Measurements from ENCODE around the gene IGFBP5.

Gene IGFBP5

GRCh38 chr2:216664593-216665034 lies 30.7 kb downstream of the IGFBP5 start:
- no peak overlapping the region for H3K4me3 ChIP-seq (ENCODE audit: low read depth, low read length)
- TF ChIP-seq CTCF (IDR thresholded peaks at IDR 0.05; ENCODE audit: low read depth, low read length, missing control alignments) = no peak
- no peak for DNase-seq (ENCODE audit: low read depth)

- no peak overlapping the region for H3K4me3 ChIP-seq (ENCODE audit: low read depth, low read length)
- no peak for DNase-seq (ENCODE audit: low read depth)
- TF ChIP-seq CTCF (IDR thresholded peaks at IDR 0.05; ENCODE audit: low read depth, low read length, missing control alignments) = no peak
Measured at GRCh38 chr2:216663846-216664245, 31.5 kb downstream of the IGFBP5 start.

- TF ChIP-seq CTCF (IDR thresholded peaks at IDR 0.05; ENCODE audit: low read depth, low read length, missing control alignments) = no peak
- no peak overlapping the region for H3K4me3 ChIP-seq (ENCODE audit: low read depth, low read length)
- DNase-seq (ENCODE audit: low read depth) = no peak
Measured at GRCh38 chr2:216663106-216663505, 32.2 kb downstream of the IGFBP5 start.

GRCh38 chr2:216661639-216662375 lies 33.5 kb downstream of the IGFBP5 start:
- peak; percentile 35 for TF ChIP-seq CTCF (IDR thresholded peaks at IDR 0.05; ENCODE audit: low read depth, low read length, missing control alignments)
- no peak overlapping the region for H3K4me3 ChIP-seq (ENCODE audit: low read depth, low read length)
- DNase-seq (ENCODE audit: low read depth) = no peak

GRCh38 chr2:216661051-216661450 lies 34.3 kb downstream of the IGFBP5 start:
- TF ChIP-seq CTCF (IDR thresholded peaks at IDR 0.05; ENCODE audit: low read depth, low read length, missing control alignments) = no peak
- no peak overlapping the region for H3K4me3 ChIP-seq (ENCODE audit: low read depth, low read length)
- DNase-seq (ENCODE audit: low read depth) = no peak

- no peak for TF ChIP-seq CTCF (IDR thresholded peaks at IDR 0.05; ENCODE audit: low read depth, low read length, missing control alignments)
- no peak for DNase-seq (ENCODE audit: low read depth)
- no peak overlapping the region for H3K4me3 ChIP-seq (ENCODE audit: low read depth, low read length)
Measured at GRCh38 chr2:216660496-216660895, 34.9 kb downstream of the IGFBP5 start.

- no peak for DNase-seq (ENCODE audit: low read depth)
- no peak overlapping the region for H3K4me3 ChIP-seq (ENCODE audit: low read depth, low read length)
- no peak for TF ChIP-seq CTCF (IDR thresholded peaks at IDR 0.05; ENCODE audit: low read depth, low read length, missing control alignments)
Measured at GRCh38 chr2:216659276-216659675, 36.1 kb downstream of the IGFBP5 start.

Data from GM12864 (cell line).